Esophagus muscularis mucosa (tissue), 3 donors: Measurements from ENCODE around the gene CAMTA1.

Source experiments
- CTCF ChIP-seq, 3 experiments: fragments of 200-600 bp in 2 of 3; fragments of 450-650 bp in 1 of 3; sonication (generic) in 2 of 3; IDR thresholded peaks; one replicate each; pipeline ENCODE4 v1.5.1; 2017 to 2019; ENCODE audit warnings: antibody characterized with exemption in 3 of 3, mild to moderate bottlenecking in 2 of 3, moderate library complexity in 1 of 3
- POLR2A ChIP-seq: fragments of 450-650 bp; IDR thresholded peaks from one replicate; pipeline ENCODE4 v1.6.1; 2017; ENCODE audit warnings: antibody characterized with exemption, moderate library complexity, mild to moderate bottlenecking, low read depth

GRCh38 chr1:7113822-7114221, 328.6 kb downstream of the CAMTA1 start:
- TF ChIP-seq POLR2A = no peak
- no peak for TF ChIP-seq CTCF (IDR thresholded peaks at IDR 0.05)
